Stimulated activated CD8-positive, alpha-beta memory T cell treated with anti-CD3 and anti-CD28 coated beads, Interleukin-15, amount 100 ng/mL, for 4 hours (primary cell): Measurements from ENCODE around the gene ARIH1.
A peak's percentile ranks its signal among the peaks of the same experiment; 100 is the strongest.

ENCODE experiments used
- DNase-seq, 2 donors: peaks; one replicate each; pipeline ENCODE4 v3.0.0-alpha.2; 2020; ENCODE audit warnings: low read depth in 2 of 2

ARIH1 gene

GRCh38 chr15:72536506-72536905 is 62.4 kb downstream of the ARIH1 start:
- DNase-seq = no peak

- DNase-seq = no peak
These were observed 64.8 kb downstream of the ARIH1 start for GRCh38 chr15:72538931-72539330.

GRCh38 chr15:72540606-72541237 is 66.6 kb downstream of the ARIH1 start:
- DNase-seq = no peak

GRCh38 chr15:72541674-72542073 is 67.5 kb downstream of the ARIH1 start:
- no peak for DNase-seq

GRCh38 chr15:72545156-72545555 is 71.0 kb downstream of the ARIH1 start:
- DNase-seq = no peak

GRCh38 chr15:72554471-72555425 is 80.6 kb downstream of the ARIH1 start:
- DNase-seq = peak in 1 of 2 donors; percentile 7

GRCh38 chr15:72559781-72560180 is 85.7 kb downstream of the ARIH1 start:
- DNase-seq = no peak

GRCh38 chr15:72560458-72560857 is 86.3 kb downstream of the ARIH1 start:
- DNase-seq = no peak

- DNase-seq = no peak
These were observed 88.3 kb downstream of the ARIH1 start for GRCh38 chr15:72562386-72562785.

- DNase-seq = no peak
These were observed 88.7 kb downstream of the ARIH1 start for GRCh38 chr15:72562878-72563277.

- DNase-seq = no peak
These were observed 90.0 kb downstream of the ARIH1 start for GRCh38 chr15:72564091-72564490.

GRCh38 chr15:72566973-72567372 is 92.8 kb downstream of the ARIH1 start:
- DNase-seq = no peak

GRCh38 chr15:72570059-72570458 is 95.9 kb downstream of the ARIH1 start:
- DNase-seq = no peak

GRCh38 chr15:72579814-72580213 is 105.7 kb downstream of the ARIH1 start:
- no peak for DNase-seq

GRCh38 chr15:72584006-72584405 is 109.9 kb downstream of the ARIH1 start:
- DNase-seq = no peak

- no peak for DNase-seq
These were observed 110.9 kb downstream of the ARIH1 start for GRCh38 chr15:72585025-72585424.

GRCh38 chr15:72585476-72586058 is 111.4 kb downstream of the ARIH1 start:
- no peak for DNase-seq

GRCh38 chr15:72588096-72588495 is 114.0 kb downstream of the ARIH1 start:
- no peak for DNase-seq

GRCh38 chr15:72590427-72590826 is 116.3 kb downstream of the ARIH1 start:
- DNase-seq = no peak

GRCh38 chr15:72591361-72591760 is 117.2 kb downstream of the ARIH1 start:
- no peak for DNase-seq

- no peak for DNase-seq
These were observed 118.0 kb downstream of the ARIH1 start for GRCh38 chr15:72592097-72592496.

- DNase-seq = no peak
These were observed 118.5 kb downstream of the ARIH1 start for GRCh38 chr15:72592676-72593075.

GRCh38 chr15:72593838-72594237 is 119.7 kb downstream of the ARIH1 start:
- DNase-seq = no peak
